Heart right ventricle (tissue), 16 donors: ENCODE results near the gene C19orf47. TPM values are rescaled to one million over a fixed set of nuclear protein-coding genes. Genes with fewer than 3 reads are reported as not detected.

Source experiments
- ATAC-seq, 8 donors: fragments of 200-7000 bp; cut with Tn5 transposase; one replicate each; pipeline ENCODE4 v1.9.1; 2020; ENCODE audit warnings: mild to moderate bottlenecking in 8 of 8, moderate library complexity in 8 of 8, moderate number of reproducible peaks in 1 of 8
- DNase-seq, 2 donors: peaks; one replicate each; pipeline ENCODE4 v3.0.0-alpha.2; 2020
- H3K27ac ChIP-seq, 10 donors: fragments of 200-600 bp; sonication (generic) in 2 of 10; one replicate each; pipeline versions ENCODE4 v1.5.0 to v1.8.0; 2020 to 2022; ENCODE audit warnings: mild to moderate bottlenecking in 3 of 10
- H3K27me3 ChIP-seq, 7 donors: fragments of 200-600 bp; one replicate each; pipeline ENCODE4 v1.8.0; 2021 to 2022; ENCODE audit warnings: mild to moderate bottlenecking in 2 of 7
- H3K36me3 ChIP-seq, 9 donors: fragments of 200-600 bp; sonication (generic) in 1 of 9; one replicate each; pipeline versions ENCODE4 v1.5.0 to v1.8.0; 2020 to 2022; ENCODE audit warnings: mild to moderate bottlenecking in 2 of 9
- H3K4me1 ChIP-seq, 9 donors: fragments of 200-600 bp; sonication (generic) in 1 of 9; one replicate each; pipeline versions ENCODE4 v1.5.0 to v1.8.0; 2020 to 2022; ENCODE audit warnings: mild to moderate bottlenecking in 4 of 9
- H3K4me3 ChIP-seq, 10 donors: fragments of 200-600 bp; sonication (generic) in 2 of 10; one replicate each; pipeline versions ENCODE4 v1.5.0 to v1.8.0; 2020 to 2022; ENCODE audit warnings: mild to moderate bottlenecking in 7 of 10, moderate library complexity in 2 of 10
- H3K9me3 ChIP-seq, 11 donors: fragments of 200-600 bp in 10 of 11; sonication (generic) in 2 of 11; one replicate each; pipeline versions ENCODE4 v1.5.0 to v1.8.0; 2013 to 2022; ENCODE audit warnings: mild to moderate bottlenecking in 2 of 11, control low read depth in 1 of 11, moderate library complexity in 1 of 11
- WGBS, 2 donors: extraction: QIAGEN DNeasy Blood & Tissue Kit; methylation state at CpG; one replicate each; pipeline ENCODE4 v1.1.7; 2013; ENCODE audit warnings: inconsistent platforms in 1 of 2; 5-methylcytosine and 5-hydroxymethylcytosine counted together
- intact Hi-C, 10 donors: fragments of 100-400 bp; cut with DNase I; formaldehyde crosslinking; loops; one replicate each; pipeline versions ENCODE4 v1.11.1 to v1.14.2; 2022
- polyA plus RNA-seq, 2 donors: library from polyadenylated mRNA; stranded (reverse); fragments of 200-250 nt; gene quantifications; one replicate each; pipeline ENCODE4 v1.2.3, GENCODE V29; 2013
- total RNA-seq, 10 donors: library from RNA; stranded (reverse); fragmentation: NEBNext Ultra II Directional in 3 of 10; extraction: Animal tissue kit (Norgen Biotek cat#: 25700) in 3 of 10; gene quantifications; one replicate each; pipeline versions ENCODE4 v1.2.1 to v1.2.4, GENCODE V29; 2021 to 2023
- TF ChIP-seq, protein P1 (sequence below), 9 donors: fragments of 200-600 bp; sonication (generic) in 2 of 9; IDR thresholded peaks; one replicate each; pipeline versions ENCODE4 v1.5.0 to v1.8.0; 2021 to 2022; ENCODE audit warnings: antibody characterized with exemption in 9 of 9, mild to moderate bottlenecking in 5 of 9, moderate library complexity in 1 of 9
- donor health status: Arrhythmogenic right ventricular cardiomyopathy.
- donor health status: ischemic (EF 13 %, LVEDD 7.1; RV severe dilation, severe dysfunction).
- donor health status: healthy with polysubstance abuse.
- donor health status: DM: no; HTN: yes; CAD: no.
- donor health status: DM: no; HTN: no; CAD: no.
- donor health status: ischemic (EF 25% LVEDD 6.9; RV normal size, moderate dysfunction).
- donor health status: ischemic (EF 25% LVEDD 5.7; RV mildly dilated, moderate dysfunction).
- donor health status: healthy.
- donor health status: DM: yes; HTN: yes; CAD: no.
- donor health status: Ischemic cardiomyopathy.
- donor health status: ischemic (EF 35%, LVEDD 5.7; RV mildly dilated, moderate dysfunction).
- donor health status: nonischemic (EF 11% LVEDD 7.7; RV severe dilation, severe dysfunction).
- donor health status: DM: yes; HTN: yes; CAD: no.
- donor health status: PGD.
- donor health status: ischemic (EF 29% LVEDD 5.4; RV normal size, mild dysfunction).
- donor health status: nonischemic (EF 23%, LVEDD 6.1; RV moderate dilation, normal function).

Gene C19orf47
- total and polyA plus RNA-seq, 12 donors: 138 to 347 (median 150) TPM

- no peak for DNase-seq
- WGBS, 2 donors: 67 to 70% methylated on average over 28 of the region's 28 CpGs
- peak overlapping the region in 2 of 10 donors; percentile 31 to 35 for H3K27ac ChIP-seq
Observed at GRCh38 chr19:40274585-40275544, 73.3 kb downstream of the C19orf47 start.

DNA sequence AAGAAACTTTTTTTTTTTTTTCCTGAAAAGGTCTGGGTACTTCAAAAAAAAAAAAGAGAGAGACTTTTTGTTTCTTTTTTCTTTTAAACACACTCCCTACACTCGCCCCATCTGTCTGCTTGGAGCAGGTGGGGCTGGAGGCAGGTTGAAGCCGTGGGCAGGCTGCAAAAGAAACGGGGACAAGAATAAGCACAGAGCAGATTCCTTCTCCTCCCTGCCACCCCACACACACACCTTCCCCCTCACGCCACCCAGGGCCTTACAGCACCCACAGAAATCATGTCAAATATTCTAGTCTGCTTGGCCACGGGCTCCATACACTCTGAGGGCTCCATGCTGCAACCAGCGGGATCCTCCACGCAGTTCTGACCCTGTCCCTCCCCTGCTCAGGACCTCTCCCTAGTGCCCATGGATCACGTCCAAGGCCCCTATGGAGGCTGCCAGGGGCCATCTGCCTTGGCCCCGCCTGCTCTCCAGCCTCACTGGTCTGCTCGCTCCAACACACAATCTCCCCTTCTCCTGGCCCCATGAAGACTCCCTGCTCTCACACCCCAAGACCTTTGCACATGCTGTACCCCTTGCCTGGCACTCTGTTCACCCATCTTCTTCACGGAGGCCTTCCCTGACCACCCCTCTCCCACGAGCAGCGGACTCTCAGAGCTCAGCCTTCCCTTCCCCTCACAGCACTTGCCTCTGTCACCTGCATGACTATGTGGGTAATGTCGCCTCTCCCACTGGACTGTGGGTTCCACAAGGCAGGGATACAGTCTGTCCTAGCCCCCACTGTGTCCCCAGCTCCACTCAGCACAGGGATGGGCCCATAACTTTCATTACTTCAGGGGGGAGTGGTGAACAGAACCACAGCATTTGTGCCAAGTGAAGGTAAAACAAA is 74.5 kb downstream of the C19orf47 start:
- no peaks in the 10 kb centered on the region for H3K27me3 ChIP-seq
- 48 to 57% methylated on average over 14 of the region's 14 CpGs for WGBS, 2 donors
- peaks cover 0 to 6% (median 0%) of the 10 kb centered on the region in 9 donors for H3K36me3 ChIP-seq
- intact Hi-C loops: no loop called here
- peak overlapping the region in 6 of 10 donors; percentile 5 to 35 (median 22) for H3K27ac ChIP-seq
- H3K9me3 ChIP-seq: no peaks in the 10 kb centered on the region
- peaks cover 25 to 88% (median 67%) of the 10 kb centered on the region in 9 donors for H3K4me1 ChIP-seq
- DNase-seq (no peak), ATAC-seq (peak; percentile 8 to 66 (median 44))
- TF ChIP-seq, protein P1, sequence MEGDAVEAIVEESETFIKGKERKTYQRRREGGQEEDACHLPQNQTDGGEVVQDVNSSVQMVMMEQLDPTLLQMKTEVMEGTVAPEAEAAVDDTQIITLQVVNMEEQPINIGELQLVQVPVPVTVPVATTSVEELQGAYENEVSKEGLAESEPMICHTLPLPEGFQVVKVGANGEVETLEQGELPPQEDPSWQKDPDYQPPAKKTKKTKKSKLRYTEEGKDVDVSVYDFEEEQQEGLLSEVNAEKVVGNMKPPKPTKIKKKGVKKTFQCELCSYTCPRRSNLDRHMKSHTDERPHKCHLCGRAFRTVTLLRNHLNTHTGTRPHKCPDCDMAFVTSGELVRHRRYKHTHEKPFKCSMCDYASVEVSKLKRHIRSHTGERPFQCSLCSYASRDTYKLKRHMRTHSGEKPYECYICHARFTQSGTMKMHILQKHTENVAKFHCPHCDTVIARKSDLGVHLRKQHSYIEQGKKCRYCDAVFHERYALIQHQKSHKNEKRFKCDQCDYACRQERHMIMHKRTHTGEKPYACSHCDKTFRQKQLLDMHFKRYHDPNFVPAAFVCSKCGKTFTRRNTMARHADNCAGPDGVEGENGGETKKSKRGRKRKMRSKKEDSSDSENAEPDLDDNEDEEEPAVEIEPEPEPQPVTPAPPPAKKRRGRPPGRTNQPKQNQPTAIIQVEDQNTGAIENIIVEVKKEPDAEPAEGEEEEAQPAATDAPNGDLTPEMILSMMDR (IDR thresholded peaks at IDR 0.05): no peak
- H3K4me3 ChIP-seq: peak overlapping the region in 2 of 10 donors; percentile 5 to 9

More at GRCh38 chr19:40274585-40275544, 73.3 kb downstream of the C19orf47 start:
- peaks cover 0 to 6% (median 0%) of the 10 kb centered on the region in 9 donors for H3K36me3 ChIP-seq
- no peak overlapping the region for H3K4me3 ChIP-seq
- H3K27me3 ChIP-seq: no peaks in the 10 kb centered on the region
- H3K9me3 ChIP-seq: no peaks in the 10 kb centered on the region
- H3K4me1 ChIP-seq: peaks cover 28 to 89% (median 73%) of the 10 kb centered on the region in 9 donors
- ATAC-seq: no peak
- TF ChIP-seq, protein P1 (IDR thresholded peaks at IDR 0.05): no peak
- intact Hi-C loops: no loop called here

GRCh38 chr19:40272261-40272660 is 75.9 kb downstream of the C19orf47 start:
- H3K4me3 ChIP-seq: no peak overlapping the region
- H3K27ac ChIP-seq: no peak overlapping the region
- H3K4me1 ChIP-seq: peaks cover 18 to 88% (median 66%) of the 10 kb centered on the region in 9 donors
- ATAC-seq (no peak), DNase-seq (no peak)
- no peaks in the 10 kb centered on the region for H3K9me3 ChIP-seq
- TF ChIP-seq, protein P1 (IDR thresholded peaks at IDR 0.05): no peak
- H3K36me3 ChIP-seq: peaks cover 0 to 12% (median 0%) of the 10 kb centered on the region in 9 donors
- 91 to 93% methylated on average over 14 of the region's 14 CpGs for WGBS, 2 donors
- no peaks in the 10 kb centered on the region for H3K27me3 ChIP-seq
- intact Hi-C loops: no loop called here

DNA sequence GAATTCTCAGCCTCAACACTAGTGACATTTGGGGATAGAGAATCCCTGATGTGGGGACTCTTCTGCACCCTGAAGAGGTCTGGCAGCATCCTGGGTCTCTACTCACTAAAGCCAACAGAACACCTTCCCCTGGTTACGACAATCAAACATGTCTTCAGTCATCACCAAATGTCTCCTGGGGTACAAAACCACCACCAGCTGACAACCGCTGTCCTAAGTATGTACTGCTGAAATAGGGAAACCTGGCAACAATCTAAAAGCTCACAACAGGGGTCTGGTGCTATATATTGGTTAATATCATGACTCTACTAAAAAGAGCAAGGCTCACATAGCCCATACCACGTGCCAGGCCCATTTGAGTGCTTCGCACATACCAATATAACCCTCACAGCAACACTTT is 76.5 kb downstream of the C19orf47 start:
- no peak for ATAC-seq
- Histone ChIP-seq H3K4me1 (peaks cover 18 to 88% (median 68%) of the 10 kb centered on the region in 9 donors), H3K36me3 (peaks cover 0 to 12% (median 0%) of the 10 kb centered on the region in 9 donors), H3K4me3 (no peak overlapping the region), H3K27ac (peak overlapping the region in 1 of 10 donors; percentile 10), H3K27me3 (no peaks in the 10 kb centered on the region), H3K9me3 (no peaks in the 10 kb centered on the region)
- intact Hi-C loops: no loop called here
- 83 to 85% methylated on average over 4 of the region's 4 CpGs for WGBS, 2 donors
- no peak for DNase-seq
- TF ChIP-seq, protein P1 (IDR thresholded peaks at IDR 0.05): no peak
